GM23338 (cell line): ENCODE results near the gene ADAMTSL5. TPM values are rescaled to one million over a fixed set of nuclear protein-coding genes. Genes with fewer than 3 reads are reported as not detected.

Source experiments
- ATAC-seq: fragments of 200-7000 bp; cut with Tn5 transposase; 3 replicates; pipeline ENCODE4 v1.9.1; 2020
- DNase-seq: peaks from one replicate; pipeline ENCODE4 v3.0.0-alpha.2; 2015; ENCODE audit warnings: low spot score
- H2AFZ ChIP-seq: fragments of 200-600 bp; sonication (generic); 2 replicates; pipeline ENCODE4 v1.8.0; 2016; ENCODE audit warnings: antibody characterized with exemption, mild to moderate bottlenecking, moderate library complexity
- H3F3A ChIP-seq: fragments of 200-600 bp; sonication (generic); replicated peaks from 2 replicates; pipeline ENCODE4 v1.8.0; 2017; ENCODE audit warnings: antibody characterized with exemption, mixed run types, low read depth
- H3K27ac ChIP-seq: fragments of 200-600 bp; sonication (generic); 2 replicates; pipeline ENCODE4 v1.6.1; 2016; ENCODE audit warnings: low read depth
- H3K27me3 ChIP-seq: fragments of 200-600 bp; sonication (generic); 2 replicates; pipeline ENCODE4 v1.8.0; 2016; ENCODE audit warnings: mild to moderate bottlenecking, mixed run types, moderate library complexity; ENCODE audit not compliant: insufficient read depth
- H3K36me3 ChIP-seq: fragments of 200-600 bp; sonication (generic); 2 replicates; pipeline ENCODE4 v1.8.0; 2016; ENCODE audit warnings: mild to moderate bottlenecking; ENCODE audit not compliant: insufficient read depth
- H3K4me1 ChIP-seq: fragments of 200-600 bp; sonication (generic); 2 replicates; pipeline ENCODE4 v1.8.0; 2016; ENCODE audit warnings: mild to moderate bottlenecking, moderate library complexity; ENCODE audit not compliant: insufficient read depth
- H3K4me2 ChIP-seq: fragments of 200-600 bp; sonication (generic); 2 replicates; pipeline ENCODE4 v1.7.1; 2017; ENCODE audit warnings: mixed run types
- H3K4me3 ChIP-seq: fragments of 200-600 bp; sonication (generic); 2 replicates; pipeline ENCODE4 v1.6.1; 2016; ENCODE audit warnings: mixed run types
- H3K79me2 ChIP-seq: fragments of 200-600 bp; sonication (generic); replicated peaks from 2 replicates; pipeline ENCODE4 v1.8.0; 2017; ENCODE audit warnings: mild to moderate bottlenecking; ENCODE audit not compliant: insufficient read depth
- H3K9me2 ChIP-seq: fragments of 200-600 bp; sonication (generic); 2 replicates; pipeline ENCODE4 v1.8.0; 2017; ENCODE audit not compliant: insufficient read depth
- H4K20me1 ChIP-seq: fragments of 200-600 bp; sonication (generic); replicated peaks from 2 replicates; pipeline ENCODE4 v1.8.0; 2017; ENCODE audit warnings: mild to moderate bottlenecking; ENCODE audit not compliant: insufficient read depth
- H3K27ac Mint-ChIP-seq: 2 replicates; pipeline ENCODE4 v1.8.0; 2020; ENCODE audit warnings: inconsistent platforms, mild to moderate bottlenecking, moderate library complexity, mixed read lengths
- H3K27me3 Mint-ChIP-seq: 3 replicates; pipeline ENCODE4 v1.8.0; 2022; ENCODE audit warnings: low read depth, mild to moderate bottlenecking, moderate library complexity, mixed read lengths, inconsistent platforms; ENCODE audit not compliant: insufficient read depth, poor library complexity
- H3K36me3 Mint-ChIP-seq: 3 replicates; pipeline ENCODE4 v1.8.0; 2021; ENCODE audit warnings: low read depth, mild to moderate bottlenecking, inconsistent platforms, moderate library complexity, mixed read lengths
- H3K4me1 Mint-ChIP-seq: 3 replicates; pipeline ENCODE4 v1.8.0; 2020; ENCODE audit warnings: mild to moderate bottlenecking, inconsistent platforms, mixed read lengths
- H3K4me3 Mint-ChIP-seq: 3 replicates; pipeline ENCODE4 v1.8.0; 2021; ENCODE audit warnings: moderate library complexity, mild to moderate bottlenecking, inconsistent platforms, mixed read lengths
- H3K9me3 Mint-ChIP-seq: 3 replicates; pipeline ENCODE4 v1.8.0; 2020; ENCODE audit warnings: moderate library complexity, mild to moderate bottlenecking, inconsistent platforms, mixed read lengths
- EZH2phosphoT487 ChIP-seq: fragments of 200-600 bp; sonication (generic); IDR thresholded peaks from one replicate; pipeline ENCODE4 v1.8.1; 2018; ENCODE audit warnings: antibody characterized with exemption; ENCODE audit not compliant: unreplicated experiment
- JUNB ChIP-seq: IDR thresholded peaks from one replicate; pipeline ENCODE4 v1.6.1; 2016; ENCODE audit warnings: antibody characterized with exemption; ENCODE audit not compliant: unreplicated experiment
- ZNF331 ChIP-seq: fragments of 250-450 bp; sonication (Bioruptor Pico); IDR thresholded peaks from 2 replicates; pipeline ENCODE4 v1.5.0; 2020; ENCODE audit warnings: low read depth, mild to moderate bottlenecking, moderate library complexity
- polyA plus RNA-seq: library from polyadenylated mRNA; unstranded; fragments of >200 nt; fragmentation: Nextera tagmentation; extraction: Ambion mirVana; gene quantifications from 2 replicates; pipeline ENCODE4 v1.2.1, GENCODE V29; 2016
- total RNA-seq: library from RNA; depleted of rRNA; stranded (reverse); fragments of >200 nt; shearing (Covaris generic); gene quantifications from 2 replicates; pipeline ENCODE4 v1.2.3, GENCODE V29; 2014
- TF ChIP-seq, protein P1 (sequence below): IDR thresholded peaks from one replicate; pipeline ENCODE4 v1.6.1; 2018; ENCODE audit warnings: antibody characterized with exemption; ENCODE audit not compliant: unreplicated experiment
- TF ChIP-seq, protein P2 (sequence below): IDR thresholded peaks from 2 replicates; pipeline ENCODE4 v1.6.1; 2016; ENCODE audit warnings: antibody characterized with exemption
- TF ChIP-seq, protein P3 (sequence below), 2 experiments: fragments of 200-600 bp in 1 of 2; sonication (generic) in 1 of 2; conservative IDR thresholded peaks; 2 replicates each; pipeline versions ENCODE4 v1.5.1 to v1.6.1; 2016 to 2017; ENCODE audit warnings: antibody characterized with exemption in 2 of 2, low read depth in 2 of 2, mild to moderate bottlenecking in 2 of 2, moderate library complexity in 1 of 2

ADAMTSL5 gene
- total and polyA plus RNA-seq, 2 experiments from 2014 or later: 0.10 to 0.97 TPM

DNA sequence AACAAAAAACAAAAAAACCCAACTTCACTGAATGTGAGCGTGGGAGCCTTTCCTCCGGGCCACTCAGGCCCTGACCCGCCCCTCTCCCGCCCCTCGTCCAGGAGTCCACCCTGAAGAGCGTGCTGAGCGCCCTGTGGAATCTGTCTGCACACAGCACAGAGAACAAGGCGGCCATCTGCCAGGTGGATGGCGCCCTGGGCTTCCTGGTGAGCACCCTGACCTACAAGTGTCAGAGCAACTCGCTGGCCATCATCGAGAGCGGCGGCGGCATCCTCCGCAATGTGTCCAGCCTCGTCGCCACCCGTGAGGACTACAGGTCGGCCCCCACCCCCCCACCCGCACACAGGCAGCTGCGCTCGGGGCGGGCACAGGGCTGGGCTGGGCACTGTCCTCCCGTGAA is 51.0 kb downstream of the ADAMTSL5 start (continued):
- TF ChIP-seq, protein P1, sequence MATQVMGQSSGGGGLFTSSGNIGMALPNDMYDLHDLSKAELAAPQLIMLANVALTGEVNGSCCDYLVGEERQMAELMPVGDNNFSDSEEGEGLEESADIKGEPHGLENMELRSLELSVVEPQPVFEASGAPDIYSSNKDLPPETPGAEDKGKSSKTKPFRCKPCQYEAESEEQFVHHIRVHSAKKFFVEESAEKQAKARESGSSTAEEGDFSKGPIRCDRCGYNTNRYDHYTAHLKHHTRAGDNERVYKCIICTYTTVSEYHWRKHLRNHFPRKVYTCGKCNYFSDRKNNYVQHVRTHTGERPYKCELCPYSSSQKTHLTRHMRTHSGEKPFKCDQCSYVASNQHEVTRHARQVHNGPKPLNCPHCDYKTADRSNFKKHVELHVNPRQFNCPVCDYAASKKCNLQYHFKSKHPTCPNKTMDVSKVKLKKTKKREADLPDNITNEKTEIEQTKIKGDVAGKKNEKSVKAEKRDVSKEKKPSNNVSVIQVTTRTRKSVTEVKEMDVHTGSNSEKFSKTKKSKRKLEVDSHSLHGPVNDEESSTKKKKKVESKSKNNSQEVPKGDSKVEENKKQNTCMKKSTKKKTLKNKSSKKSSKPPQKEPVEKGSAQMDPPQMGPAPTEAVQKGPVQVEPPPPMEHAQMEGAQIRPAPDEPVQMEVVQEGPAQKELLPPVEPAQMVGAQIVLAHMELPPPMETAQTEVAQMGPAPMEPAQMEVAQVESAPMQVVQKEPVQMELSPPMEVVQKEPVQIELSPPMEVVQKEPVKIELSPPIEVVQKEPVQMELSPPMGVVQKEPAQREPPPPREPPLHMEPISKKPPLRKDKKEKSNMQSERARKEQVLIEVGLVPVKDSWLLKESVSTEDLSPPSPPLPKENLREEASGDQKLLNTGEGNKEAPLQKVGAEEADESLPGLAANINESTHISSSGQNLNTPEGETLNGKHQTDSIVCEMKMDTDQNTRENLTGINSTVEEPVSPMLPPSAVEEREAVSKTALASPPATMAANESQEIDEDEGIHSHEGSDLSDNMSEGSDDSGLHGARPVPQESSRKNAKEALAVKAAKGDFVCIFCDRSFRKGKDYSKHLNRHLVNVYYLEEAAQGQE: no peak
- TF ChIP-seq, protein P2, sequence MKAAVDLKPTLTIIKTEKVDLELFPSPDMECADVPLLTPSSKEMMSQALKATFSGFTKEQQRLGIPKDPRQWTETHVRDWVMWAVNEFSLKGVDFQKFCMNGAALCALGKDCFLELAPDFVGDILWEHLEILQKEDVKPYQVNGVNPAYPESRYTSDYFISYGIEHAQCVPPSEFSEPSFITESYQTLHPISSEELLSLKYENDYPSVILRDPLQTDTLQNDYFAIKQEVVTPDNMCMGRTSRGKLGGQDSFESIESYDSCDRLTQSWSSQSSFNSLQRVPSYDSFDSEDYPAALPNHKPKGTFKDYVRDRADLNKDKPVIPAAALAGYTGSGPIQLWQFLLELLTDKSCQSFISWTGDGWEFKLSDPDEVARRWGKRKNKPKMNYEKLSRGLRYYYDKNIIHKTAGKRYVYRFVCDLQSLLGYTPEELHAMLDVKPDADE: no peak
- no peak for TF ChIP-seq ZNF331 (CRISPR knock-in tag)

DNA sequence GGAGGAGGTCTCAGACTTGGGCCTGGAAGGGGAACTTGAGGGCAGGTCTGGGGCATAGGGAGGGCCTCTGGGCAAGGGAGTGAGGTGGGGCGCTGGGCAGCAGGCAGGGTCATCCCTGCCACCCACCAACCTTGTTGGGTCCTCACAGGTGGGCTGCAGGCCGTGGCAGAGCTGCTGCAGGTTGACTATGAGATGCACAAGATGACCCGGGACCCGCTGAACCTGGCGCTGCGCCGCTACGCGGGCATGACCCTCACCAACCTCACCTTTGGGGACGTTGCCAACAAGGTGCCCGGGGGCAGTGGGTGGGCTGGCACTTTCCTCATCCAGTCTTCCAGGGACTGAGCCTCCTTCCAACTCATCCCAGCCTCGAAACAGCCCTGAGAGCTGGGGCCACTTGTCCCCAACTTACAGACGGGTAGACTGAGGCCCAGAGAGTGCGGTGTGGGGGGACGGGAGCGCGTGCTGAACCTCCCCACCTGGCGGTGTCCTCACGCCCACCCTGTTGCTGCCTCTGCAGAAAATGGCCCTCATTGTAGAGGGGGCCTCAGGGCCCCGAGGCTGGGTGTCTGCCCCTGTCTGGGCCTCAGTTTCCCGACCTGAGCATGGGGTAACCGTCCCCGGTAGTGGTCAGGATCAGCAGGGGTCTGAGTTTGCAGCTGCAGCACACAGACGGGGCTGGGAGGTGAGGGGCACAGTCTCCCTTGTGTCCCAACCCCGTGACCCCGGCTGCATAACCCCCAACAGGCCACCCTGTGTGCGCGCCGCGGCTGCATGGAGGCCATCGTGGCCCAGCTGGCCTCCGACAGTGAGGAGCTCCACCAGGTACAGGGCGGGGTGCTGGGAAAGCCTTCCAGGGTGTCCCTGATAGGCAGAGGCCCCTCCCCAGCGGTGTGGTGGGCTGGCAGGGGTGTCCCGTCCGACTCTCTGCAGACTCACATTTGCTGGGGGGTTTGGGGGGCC is 52.5 kb downstream of the ADAMTSL5 start:
- Histone ChIP-seq H3F3A (peaks cover 7% of the 10 kb centered on the region; the same call in 1 of the 2 replicates), H4K20me1 (peaks cover 4% of the 10 kb centered on the region; the same call in 1 of the 2 replicates), H2AFZ (no peak overlapping the region), H3K79me2 (no peaks in the 10 kb centered on the region), H3K27ac (no peak overlapping the region), H3K27me3 (peaks cover 18% of the 10 kb centered on the region), H3K9me2 (no peaks in the 10 kb centered on the region), H3K36me3 (no peaks in the 10 kb centered on the region), H3K4me1 (no peaks in the 10 kb centered on the region), H3K4me3 (no peak overlapping the region), H3K4me2 (no peak overlapping the region)
- peaks cover 7% of the 10 kb centered on the region; the same call in 2 of the 3 replicates for H3K36me3 Mint-ChIP-seq
- H3K4me1 Mint-ChIP-seq: peaks cover 6% of the 10 kb centered on the region; the same call in 2 of the 3 replicates
- TF ChIP-seq JUNB: no peak
- DNase-seq: no peak
- H3K4me3 Mint-ChIP-seq: no peak overlapping the region
- H3K27me3 Mint-ChIP-seq: peaks cover 37% of the 10 kb centered on the region
- no peak overlapping the region for H3K27ac Mint-ChIP-seq
- H3K9me3 Mint-ChIP-seq: no peaks in the 10 kb centered on the region
- ATAC-seq: no peak

DNA sequence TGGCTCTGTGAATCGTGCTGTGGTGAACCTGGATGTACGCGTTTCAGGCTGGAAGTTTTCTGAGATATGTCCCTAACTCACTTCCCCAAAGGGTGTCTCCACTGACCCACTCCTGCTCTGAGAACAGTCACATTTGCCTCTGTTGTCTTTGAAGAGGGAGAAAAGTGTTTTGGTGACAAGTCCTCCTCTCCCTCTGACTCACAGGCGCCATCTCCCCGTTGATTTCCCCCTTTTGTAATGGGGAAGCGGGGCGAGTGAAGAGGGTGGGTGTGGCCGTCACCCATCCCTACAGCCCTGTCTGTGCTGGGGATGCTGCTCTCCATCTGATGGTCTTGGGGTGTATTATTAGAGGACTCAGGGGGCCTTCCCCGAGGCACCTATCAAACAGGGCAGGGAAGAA is 53.3 kb downstream of the ADAMTSL5 start:
- Mint-ChIP-seq H3K27ac (no peak overlapping the region), H3K27me3 (peaks cover 31% of the 10 kb centered on the region), H3K4me1 (peaks cover 6% of the 10 kb centered on the region; the same call in 2 of the 3 replicates), H3K36me3 (peaks cover 7% of the 10 kb centered on the region; the same call in 2 of the 3 replicates), H3K9me3 (no peaks in the 10 kb centered on the region), H3K4me3 (no peak overlapping the region; the same call in 2 of the 3 replicates)
- peaks cover 4% of the 10 kb centered on the region; the same call in 1 of the 2 replicates for H4K20me1 ChIP-seq
- H3K79me2 ChIP-seq: no peaks in the 10 kb centered on the region
- TF ChIP-seq EZH2phosphoT487 (no peak), ZNF331 (CRISPR knock-in tag) (no peak), JUNB (no peak)
- TF ChIP-seq, protein P3, sequence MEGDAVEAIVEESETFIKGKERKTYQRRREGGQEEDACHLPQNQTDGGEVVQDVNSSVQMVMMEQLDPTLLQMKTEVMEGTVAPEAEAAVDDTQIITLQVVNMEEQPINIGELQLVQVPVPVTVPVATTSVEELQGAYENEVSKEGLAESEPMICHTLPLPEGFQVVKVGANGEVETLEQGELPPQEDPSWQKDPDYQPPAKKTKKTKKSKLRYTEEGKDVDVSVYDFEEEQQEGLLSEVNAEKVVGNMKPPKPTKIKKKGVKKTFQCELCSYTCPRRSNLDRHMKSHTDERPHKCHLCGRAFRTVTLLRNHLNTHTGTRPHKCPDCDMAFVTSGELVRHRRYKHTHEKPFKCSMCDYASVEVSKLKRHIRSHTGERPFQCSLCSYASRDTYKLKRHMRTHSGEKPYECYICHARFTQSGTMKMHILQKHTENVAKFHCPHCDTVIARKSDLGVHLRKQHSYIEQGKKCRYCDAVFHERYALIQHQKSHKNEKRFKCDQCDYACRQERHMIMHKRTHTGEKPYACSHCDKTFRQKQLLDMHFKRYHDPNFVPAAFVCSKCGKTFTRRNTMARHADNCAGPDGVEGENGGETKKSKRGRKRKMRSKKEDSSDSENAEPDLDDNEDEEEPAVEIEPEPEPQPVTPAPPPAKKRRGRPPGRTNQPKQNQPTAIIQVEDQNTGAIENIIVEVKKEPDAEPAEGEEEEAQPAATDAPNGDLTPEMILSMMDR (conservative IDR thresholded peaks at IDR 0.05; ENCODE audit: low read depth in 2 of 2): no peak
- H3K27me3 ChIP-seq: peaks cover 10% of the 10 kb centered on the region
- no peaks in the 10 kb centered on the region for H3K4me1 ChIP-seq
- DNase-seq (no peak), ATAC-seq (no peak)
- no peak overlapping the region for H3K27ac ChIP-seq
- H2AFZ ChIP-seq: no peak overlapping the region
- H3K9me2 ChIP-seq: no peaks in the 10 kb centered on the region
- H3K36me3 ChIP-seq: no peaks in the 10 kb centered on the region
- no peak overlapping the region for H3K4me3 ChIP-seq
- no peak overlapping the region for H3K4me2 ChIP-seq
- peaks cover 5% of the 10 kb centered on the region; the same call in 1 of the 2 replicates for H3F3A ChIP-seq
